DOHH2 (cell line): Measurements from ENCODE around the gene RUSC1.

Source experiments
- H3F3A ChIP-seq: fragments of 200-600 bp; sonication (generic), shearing (Covaris generic); 2 replicates; pipeline ENCODE4 v1.6.0; 2016; ENCODE audit warnings: antibody characterized with exemption, mild to moderate bottlenecking; ENCODE audit not compliant: control insufficient read depth, insufficient read depth
- H3K27ac ChIP-seq: fragments of 200-600 bp; sonication (generic); 2 replicates; pipeline ENCODE4 v1.5.1; 2014; ENCODE audit warnings: low read depth, mild to moderate bottlenecking, low read length, moderate library complexity
- H3K27me3 ChIP-seq: fragments of 200-600 bp; sonication (generic); 2 replicates; pipeline ENCODE4 v1.6.1; 2014; ENCODE audit warnings: mild to moderate bottlenecking, low read length, mixed read lengths; ENCODE audit not compliant: control insufficient read depth
- H3K36me3 ChIP-seq: fragments of 200-600 bp; sonication (generic); 2 replicates; pipeline ENCODE4 v1.6.1; 2014; ENCODE audit warnings: mild to moderate bottlenecking, low read length, moderate library complexity, mixed read lengths; ENCODE audit not compliant: control insufficient read depth
- H3K4me1 ChIP-seq: fragments of 200-600 bp; sonication (generic); 2 replicates; pipeline ENCODE4 v1.6.1; 2014; ENCODE audit warnings: mild to moderate bottlenecking, low read length, mixed read lengths; ENCODE audit not compliant: control insufficient read depth
- H3K4me2 ChIP-seq: fragments of 200-600 bp; sonication (generic); 2 replicates; pipeline ENCODE4 v1.6.0; 2014; ENCODE audit warnings: mild to moderate bottlenecking, low read length, moderate library complexity
- H3K4me3 ChIP-seq: fragments of 200-600 bp; sonication (generic); 2 replicates; pipeline ENCODE4 v1.5.1; 2014; ENCODE audit warnings: mild to moderate bottlenecking, low read length, mixed read lengths
- H3K79me2 ChIP-seq: fragments of 200-600 bp; sonication (generic); 2 replicates; pipeline ENCODE4 v1.6.1; 2014; ENCODE audit warnings: mild to moderate bottlenecking, low read length, mixed read lengths; ENCODE audit not compliant: control insufficient read depth
- H3K9me2 ChIP-seq: fragments of 200-600 bp; sonication (generic); replicated peaks from 2 replicates; pipeline ENCODE4 v1.6.1; 2014; ENCODE audit warnings: mild to moderate bottlenecking, low read length, mixed read lengths; ENCODE audit not compliant: control insufficient read depth
- H3K9me3 ChIP-seq: fragments of 200-600 bp; sonication (generic); 2 replicates; pipeline ENCODE4 v1.6.1; 2014; ENCODE audit warnings: antibody characterized with exemption, low read length, mixed read lengths; ENCODE audit not compliant: control insufficient read depth, insufficient read depth
- H4K20me1 ChIP-seq: fragments of 200-600 bp; sonication (generic); 2 replicates; pipeline ENCODE4 v1.6.0; 2014; ENCODE audit warnings: low read depth, mild to moderate bottlenecking, antibody characterized with exemption, low read length, moderate library complexity; ENCODE audit not compliant: control insufficient read depth, insufficient read depth
- CTCF ChIP-seq: fragments of 200-600 bp; sonication (generic); IDR thresholded peaks from one replicate; pipeline ENCODE4 v1.5.1; 2014; ENCODE audit warnings: antibody characterized with exemption, mild to moderate bottlenecking, low read depth, low read length; ENCODE audit not compliant: poor library complexity, severe bottlenecking
- EZH2phosphoT487 ChIP-seq: fragments of 200-600 bp; sonication (generic); IDR thresholded peaks from 2 replicates; pipeline ENCODE4 v1.6.1; 2017; ENCODE audit warnings: borderline replicate concordance, mild to moderate bottlenecking, antibody characterized with exemption, low read length, moderate library complexity, mixed read lengths

The RUSC1 gene

GRCh38 chr1:155324037-155324716, 3.5 kb downstream of the RUSC1 start:
- Histone ChIP-seq H3K27me3 (no peaks in the 10 kb centered on the region), H3K27ac (peak overlapping the region; percentile 89), H3K36me3 (peaks cover 32% of the 10 kb centered on the region), H3K4me2 (peak overlapping the region; percentile 100), H3K4me3 (peak overlapping the region; percentile 99), H3K9me2 (no peaks in the 10 kb centered on the region), H3K4me1 (peaks cover 45% of the 10 kb centered on the region), H3F3A (peaks cover 15% of the 10 kb centered on the region), H4K20me1 (0 out of 2 replicates have a peak, but pooled peaks cover 4% of the 10 kb centered on the region), H3K9me3 (no peaks in the 10 kb centered on the region), H3K79me2 (peaks cover 10% of the 10 kb centered on the region)
- TF ChIP-seq CTCF (no peak), EZH2phosphoT487 (no peak)

- Histone ChIP-seq H3K27me3 (no peaks in the 10 kb centered on the region), H3K4me3 (peak overlapping the region; percentile 99), H3K4me2 (peak overlapping the region; percentile 100), H4K20me1 (0 out of 2 replicates have a peak, but pooled peaks cover 2% of the 10 kb centered on the region), H3K27ac (peak overlapping the region; percentile 89), H3K79me2 (peaks cover 10% of the 10 kb centered on the region), H3K9me3 (no peaks in the 10 kb centered on the region), H3K36me3 (peaks cover 27% of the 10 kb centered on the region), H3K4me1 (peaks cover 38% of the 10 kb centered on the region), H3K9me2 (no peaks in the 10 kb centered on the region), H3F3A (peaks cover 7% of the 10 kb centered on the region)
- TF ChIP-seq EZH2phosphoT487 (no peak), CTCF (no peak)
Observed at GRCh38 chr1:155324717-155325602, 4.3 kb downstream of the RUSC1 start.

GRCh38 chr1:155325603-155325893, 4.9 kb downstream of the RUSC1 start:
- Histone ChIP-seq H3K79me2 (peaks cover 10% of the 10 kb centered on the region), H3K27me3 (no peaks in the 10 kb centered on the region), H3K36me3 (peaks cover 29% of the 10 kb centered on the region), H3K9me2 (no peaks in the 10 kb centered on the region), H3K4me2 (peak overlapping the region; percentile 100), H3K4me1 (peaks cover 32% of the 10 kb centered on the region), H3F3A (0 out of 2 replicates have a peak, but pooled peaks cover 4% of the 10 kb centered on the region), H3K4me3 (peak overlapping the region; percentile 99), H3K9me3 (no peaks in the 10 kb centered on the region), H4K20me1 (no peaks in the 10 kb centered on the region), H3K27ac (no peak overlapping the region)
- no peak for TF ChIP-seq CTCF
- no peak for TF ChIP-seq EZH2phosphoT487
